MG63 (cell line): Measurements from ENCODE around the gene ATF1. TPM values are rescaled to one million over a fixed set of nuclear protein-coding genes. Genes with fewer than 3 reads are reported as not detected.
"Not testable (repeated sequence)": the region's sequence is repeated elsewhere in the genome, so short reads cannot be mapped to it uniquely, and the experiment has no call there.

Source experiments
- DNase-seq: peaks from one replicate; pipeline ENCODE4 v3.0.0-alpha.2; 2020
- H3K27me3 ChIP-seq: fragments of 250-450 bp; sonication (Bioruptor Pico); 2 replicates; pipeline ENCODE4 v1.5.1; 2020; ENCODE audit warnings: mild to moderate bottlenecking, moderate library complexity
- H3K36me3 ChIP-seq: fragments of 250-450 bp; sonication (Bioruptor Pico); 2 replicates; pipeline ENCODE4 v1.5.1; 2020; ENCODE audit warnings: mild to moderate bottlenecking, moderate library complexity
- H3K4me3 ChIP-seq: fragments of 250-450 bp; sonication (Bioruptor Pico); 2 replicates; pipeline ENCODE4 v1.5.1; 2020; ENCODE audit warnings: mild to moderate bottlenecking, moderate library complexity
- H3K9me3 ChIP-seq: fragments of 250-450 bp; sonication (Bioruptor Pico); 2 replicates; pipeline ENCODE4 v1.5.1; 2020; ENCODE audit warnings: mild to moderate bottlenecking, moderate library complexity
- total RNA-seq: library from RNA; depleted of rRNA; stranded (reverse); fragments of >200 nt; shearing (Covaris generic); gene quantifications from 2 replicates; pipeline ENCODE4 v1.2.3, GENCODE V29; 2014; ENCODE audit warnings: low replicate concordance

Gene ATF1
- total RNA-seq, 1 experiment from 2014 or later = 69.7 TPM

GRCh38 chr12:50778663-50779590 is 15.0 kb downstream of the ATF1 start:
- Histone ChIP-seq H3K9me3 (no peaks in the 10 kb centered on the region), H3K27me3 (no peaks in the 10 kb centered on the region), H3K4me3 (no peak overlapping the region), H3K36me3 (peaks cover 26% of the 10 kb centered on the region)
- no peak for DNase-seq

GRCh38 chr12:50780013-50780412 is 16.1 kb downstream of the ATF1 start:
- no peak overlapping the region for H3K4me3 ChIP-seq
- DNase-seq = no peak
- no peaks in the 10 kb centered on the region for H3K9me3 ChIP-seq
- H3K36me3 ChIP-seq = peaks cover 29% of the 10 kb centered on the region
- H3K27me3 ChIP-seq = no peaks in the 10 kb centered on the region

- H3K4me3 ChIP-seq = no peak overlapping the region
- peaks cover 5% of the 10 kb centered on the region for H3K9me3 ChIP-seq
- peaks cover 52% of the 10 kb centered on the region for H3K36me3 ChIP-seq
- H3K27me3 ChIP-seq = no peaks in the 10 kb centered on the region
- no peak for DNase-seq
Observed at GRCh38 chr12:50784501-50784900, 20.6 kb downstream of the ATF1 start.

GRCh38 chr12:50785406-50786001 is 21.6 kb downstream of the ATF1 start:
- DNase-seq = peak; percentile 24
- H3K27me3 ChIP-seq = no peaks in the 10 kb centered on the region
- H3K36me3 ChIP-seq = peaks cover 50% of the 10 kb centered on the region

GRCh38 chr12:50786498-50787231 is 22.8 kb downstream of the ATF1 start:
- Histone ChIP-seq H3K27me3 (no peaks in the 10 kb centered on the region), H3K36me3 (peaks cover 40% of the 10 kb centered on the region), H3K9me3 (peaks cover 5% of the 10 kb centered on the region), H3K4me3 (no peak overlapping the region)
- DNase-seq = peak; percentile 77

More at GRCh38 chr12:50785406-50786001, 21.6 kb downstream of the ATF1 start:
- H3K9me3 ChIP-seq = peaks cover 5% of the 10 kb centered on the region
- H3K4me3 ChIP-seq = no peak overlapping the region

- no peak overlapping the region for H3K4me3 ChIP-seq
- H3K9me3 ChIP-seq = peaks cover 5% of the 10 kb centered on the region
- DNase-seq = no peak
- H3K27me3 ChIP-seq = no peaks in the 10 kb centered on the region
- peaks cover 34% of the 10 kb centered on the region for H3K36me3 ChIP-seq
Observed at GRCh38 chr12:50787618-50788017, 23.7 kb downstream of the ATF1 start.

GRCh38 chr12:50788561-50788960 is 24.7 kb downstream of the ATF1 start:
- Histone ChIP-seq H3K4me3 (no peak overlapping the region), H3K27me3 (no peaks in the 10 kb centered on the region), H3K9me3 (peaks cover 5% of the 10 kb centered on the region), H3K36me3 (peaks cover 32% of the 10 kb centered on the region)
- no peak for DNase-seq

- peaks cover 7% of the 10 kb centered on the region for H3K9me3 ChIP-seq
- no peak overlapping the region for H3K4me3 ChIP-seq
- H3K27me3 ChIP-seq = no peaks in the 10 kb centered on the region
- DNase-seq = no peak
- H3K36me3 ChIP-seq = peaks cover 29% of the 10 kb centered on the region
Observed at GRCh38 chr12:50790081-50790480, 26.2 kb downstream of the ATF1 start.

GRCh38 chr12:50799908-50800307 is 36.0 kb downstream of the ATF1 start:
- DNase-seq = no peak
- H3K9me3 ChIP-seq = peaks cover 37% of the 10 kb centered on the region
- H3K27me3 ChIP-seq = no peaks in the 10 kb centered on the region
- peaks cover 78% of the 10 kb centered on the region for H3K36me3 ChIP-seq
- no peak overlapping the region for H3K4me3 ChIP-seq

- H3K27me3 ChIP-seq = no peaks in the 10 kb centered on the region
- DNase-seq = no peak
- H3K9me3 ChIP-seq = peaks cover 29% of the 10 kb centered on the region
- peaks cover 44% of the 10 kb centered on the region for H3K36me3 ChIP-seq
- no peak overlapping the region for H3K4me3 ChIP-seq
Observed at GRCh38 chr12:50803230-50803875, 39.5 kb downstream of the ATF1 start.

GRCh38 chr12:50806176-50806575 is 42.3 kb downstream of the ATF1 start:
- Histone ChIP-seq H3K36me3 (peaks cover 30% of the 10 kb centered on the region), H3K27me3 (no peaks in the 10 kb centered on the region), H3K9me3 (peaks cover 1% of the 10 kb centered on the region), H3K4me3 (no peak overlapping the region)
- no peak for DNase-seq

- peaks cover 40% of the 10 kb centered on the region for H3K36me3 ChIP-seq
- not testable (repeated sequence) for H3K9me3 ChIP-seq, H3K4me3 ChIP-seq, DNase-seq, H3K27me3 ChIP-seq
Observed at GRCh38 chr12:50809131-50809530, 45.2 kb downstream of the ATF1 start.

- DNase-seq, H3K4me3 ChIP-seq, H3K9me3 ChIP-seq, H3K27me3 ChIP-seq: not testable (repeated sequence)
- peaks cover 80% of the 10 kb centered on the region for H3K36me3 ChIP-seq
Observed at GRCh38 chr12:50814921-50815320, 51.0 kb downstream of the ATF1 start.

GRCh38 chr12:50820177-50820576 is 56.3 kb downstream of the ATF1 start:
- H3K36me3 ChIP-seq = peaks cover 40% of the 10 kb centered on the region

GRCh38 chr12:50822082-50822481 is 58.2 kb downstream of the ATF1 start:
- H3K36me3 ChIP-seq = peaks cover 21% of the 10 kb centered on the region
- no peaks in the 10 kb centered on the region for H3K9me3 ChIP-seq
- no peaks in the 10 kb centered on the region for H3K27me3 ChIP-seq
- no peak for DNase-seq
- H3K4me3 ChIP-seq = no peak overlapping the region

More at GRCh38 chr12:50820177-50820576, 56.3 kb downstream of the ATF1 start:
- H3K9me3 ChIP-seq = no peaks in the 10 kb centered on the region
- no peak overlapping the region for H3K4me3 ChIP-seq
- no peak for DNase-seq
- no peaks in the 10 kb centered on the region for H3K27me3 ChIP-seq

- H3K9me3 ChIP-seq, H3K36me3 ChIP-seq, DNase-seq, H3K4me3 ChIP-seq, H3K27me3 ChIP-seq: not testable (repeated sequence)
Observed at GRCh38 chr12:50823724-50824123, 59.8 kb downstream of the ATF1 start.

GRCh38 chr12:50824914-50825313 is 61.0 kb downstream of the ATF1 start:
- no peak overlapping the region for H3K4me3 ChIP-seq
- H3K9me3 ChIP-seq = no peaks in the 10 kb centered on the region
- H3K27me3 ChIP-seq = no peaks in the 10 kb centered on the region
- H3K36me3 ChIP-seq = 0 out of 2 replicates have a peak, but pooled peaks cover 2% of the 10 kb centered on the region
- no peak for DNase-seq
